ENCODE measurements around the gene P4HTM.
"Not testable (repeated sequence)": the region's sequence is repeated elsewhere in the genome, so short reads cannot be mapped to it uniquely, and the experiment has no call there.

P4HTM gene

DNA sequence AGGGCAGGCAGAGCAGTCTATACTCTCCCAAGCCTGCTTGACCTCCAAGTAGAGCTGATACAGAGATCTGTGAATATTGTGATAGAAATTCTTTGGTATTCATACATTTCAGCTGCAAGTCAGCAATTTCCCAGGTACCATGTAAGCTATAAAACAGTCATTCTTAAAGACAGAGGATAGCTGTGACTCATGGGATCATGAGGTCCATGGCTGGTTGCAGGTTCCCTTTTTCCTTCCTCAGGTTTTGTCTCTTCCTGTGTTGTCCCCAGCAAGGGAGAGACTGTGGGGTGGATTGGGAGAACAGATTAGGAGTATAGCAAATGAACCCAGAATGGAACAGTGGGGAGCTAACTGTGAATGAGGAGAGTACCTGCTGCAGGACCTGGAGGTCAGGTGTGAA is 5.4 kb upstream of the P4HTM start:
- no peak for DNase-seq

DNA sequence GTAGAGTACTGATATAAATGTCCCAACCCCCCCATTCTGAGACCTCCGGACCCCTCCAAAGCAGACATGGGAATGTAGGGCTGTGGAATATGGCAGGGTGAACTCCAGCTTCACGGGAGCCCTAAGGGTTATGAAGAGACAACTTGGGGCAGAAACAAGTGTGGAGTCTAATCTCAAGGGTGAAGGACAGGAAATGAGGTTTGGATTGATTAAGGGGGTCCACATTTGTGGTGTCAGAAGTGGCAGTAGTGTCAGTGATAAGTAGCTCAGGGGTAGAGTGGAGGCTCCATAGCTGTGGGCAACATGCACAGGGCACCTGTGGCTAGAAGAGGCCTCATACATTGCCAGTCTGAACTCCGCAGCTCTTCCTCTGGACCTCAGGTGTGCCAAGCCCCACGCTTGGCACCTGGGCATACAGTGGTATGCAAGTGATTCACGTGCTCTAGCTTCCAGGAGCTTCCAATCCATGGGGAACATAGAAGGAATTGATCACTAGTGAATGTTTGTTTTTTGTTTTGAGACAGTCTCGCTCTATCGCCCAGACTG is 4.1 kb upstream of the P4HTM start:
- no peak for DNase-seq

DNA sequence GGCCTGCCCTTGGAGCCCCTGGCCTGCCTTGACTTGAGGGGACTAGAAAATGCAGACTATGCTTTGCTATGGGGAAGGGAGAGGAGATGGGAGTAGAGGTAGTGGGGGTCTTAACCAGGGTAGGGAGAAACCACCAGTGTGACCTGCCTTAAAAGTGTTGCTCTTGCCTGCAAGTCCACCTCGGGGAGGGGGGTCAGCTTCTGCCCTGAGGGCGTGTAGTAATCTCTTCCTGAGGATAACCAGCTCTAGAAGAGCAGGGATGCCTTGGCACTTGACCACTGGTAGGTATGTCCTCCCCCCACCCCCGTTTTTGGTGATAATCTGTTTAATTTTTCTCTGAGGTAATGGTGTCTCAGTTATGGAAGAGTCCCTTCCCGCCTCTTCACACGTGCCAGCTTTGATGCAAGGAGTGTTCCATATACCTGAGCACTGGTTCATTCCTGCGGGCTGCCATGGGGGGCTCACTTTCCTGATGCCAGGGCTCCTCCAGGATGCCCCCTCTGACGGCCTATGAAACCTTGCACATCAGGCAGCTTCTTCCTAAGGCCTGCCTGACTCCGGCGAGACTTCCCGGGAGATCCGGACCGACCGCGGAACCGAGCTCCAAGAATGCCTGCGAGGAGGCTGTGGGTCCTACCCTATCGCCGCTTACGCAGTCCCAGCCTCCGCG is 780 bp upstream of the P4HTM start:
- no peak for DNase-seq

DNA sequence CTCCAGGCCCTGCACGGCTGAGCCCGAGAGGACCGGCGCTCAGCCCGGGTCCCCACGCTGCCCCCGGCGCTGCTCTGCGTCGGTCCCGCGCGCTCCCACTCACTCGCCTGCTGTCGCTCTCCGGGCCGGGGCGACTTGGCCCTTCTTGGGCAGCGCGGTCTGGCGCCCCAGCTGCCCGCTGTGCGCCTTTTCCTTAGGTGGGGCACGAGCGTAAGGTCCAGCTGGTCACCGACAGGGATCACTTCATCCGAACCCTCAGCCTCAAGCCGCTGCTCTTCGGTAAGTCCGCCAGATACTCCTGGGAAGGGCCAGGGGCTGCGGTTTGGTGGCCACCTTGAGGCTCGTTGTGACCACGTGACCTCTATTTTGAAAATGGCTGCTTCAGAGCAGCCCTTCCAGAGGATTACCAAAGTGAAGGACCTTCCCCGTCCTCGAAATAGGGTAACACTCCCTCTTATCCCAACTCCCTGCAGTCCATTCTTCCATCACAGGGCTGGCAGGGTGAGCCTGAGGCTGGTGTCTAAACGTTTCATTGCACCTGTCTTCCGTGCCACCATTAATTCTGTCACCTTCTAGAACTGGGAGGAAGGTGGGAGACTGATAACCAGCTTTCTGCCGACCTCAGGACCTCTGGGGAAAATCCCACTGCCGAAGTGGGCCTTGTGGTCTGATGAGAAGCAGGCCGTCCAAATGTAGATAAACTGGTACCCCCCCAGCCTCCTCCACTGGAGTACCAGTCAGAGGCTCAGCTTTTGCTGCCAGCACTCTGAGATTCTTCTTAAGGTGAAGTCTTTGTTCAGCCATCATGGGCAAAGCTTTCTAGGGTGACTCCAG is 812 bp downstream of the P4HTM start:
- DNase-seq, result peak; percentile 56

DNA sequence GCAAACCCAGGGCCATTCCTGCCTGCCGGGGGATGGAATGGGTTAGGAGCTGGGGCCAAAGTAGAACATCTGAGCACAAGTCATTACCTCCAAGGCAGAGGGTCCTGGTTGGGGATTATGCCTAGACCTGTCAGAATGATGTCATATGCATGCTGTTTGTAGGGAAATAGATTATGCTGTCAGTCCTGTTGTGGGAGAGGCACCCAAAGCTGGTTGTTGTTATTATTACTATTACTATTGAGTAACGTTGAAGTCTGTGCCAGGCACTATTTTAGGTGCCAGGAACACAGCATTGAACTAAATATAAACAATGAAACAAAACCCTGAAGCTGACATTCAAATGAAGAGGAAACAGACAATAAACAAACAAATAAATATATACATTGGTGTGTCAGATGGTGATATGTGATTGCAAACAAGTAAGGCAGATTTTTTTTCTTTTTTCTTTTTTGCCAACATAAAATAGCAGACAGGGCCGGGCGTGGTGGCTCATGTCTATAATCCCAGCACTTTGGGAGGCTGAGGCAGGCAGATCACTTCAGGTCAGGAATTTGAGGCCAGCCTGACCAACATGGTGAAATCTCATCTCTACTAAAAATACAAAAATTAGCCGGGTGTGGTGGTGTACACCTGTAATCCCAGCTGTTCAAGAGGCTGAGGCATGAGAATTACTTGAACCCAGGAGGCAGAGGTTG is 2.0 kb downstream of the P4HTM start:
- no peak for DNase-seq

DNA sequence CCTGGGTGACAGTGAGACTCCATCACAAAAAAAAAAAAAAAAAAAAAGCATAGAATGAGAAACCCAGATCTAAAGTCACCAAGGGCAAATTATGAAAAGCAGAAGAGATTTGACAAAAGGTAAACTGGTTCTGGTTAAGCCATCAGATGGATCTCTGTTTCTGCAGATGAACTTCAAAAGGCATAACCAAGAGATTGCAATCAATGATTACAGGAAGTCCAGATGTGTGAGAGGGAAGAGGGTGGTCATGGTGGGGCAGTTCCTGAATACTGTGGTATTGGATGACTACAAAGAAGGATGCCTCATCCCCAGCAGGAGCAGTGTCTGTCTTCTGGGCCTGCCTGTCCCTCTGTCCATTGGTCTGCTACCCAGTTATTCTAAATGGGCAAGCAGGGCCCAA is 3.8 kb downstream of the P4HTM start:
- no peak for DNase-seq

DNA sequence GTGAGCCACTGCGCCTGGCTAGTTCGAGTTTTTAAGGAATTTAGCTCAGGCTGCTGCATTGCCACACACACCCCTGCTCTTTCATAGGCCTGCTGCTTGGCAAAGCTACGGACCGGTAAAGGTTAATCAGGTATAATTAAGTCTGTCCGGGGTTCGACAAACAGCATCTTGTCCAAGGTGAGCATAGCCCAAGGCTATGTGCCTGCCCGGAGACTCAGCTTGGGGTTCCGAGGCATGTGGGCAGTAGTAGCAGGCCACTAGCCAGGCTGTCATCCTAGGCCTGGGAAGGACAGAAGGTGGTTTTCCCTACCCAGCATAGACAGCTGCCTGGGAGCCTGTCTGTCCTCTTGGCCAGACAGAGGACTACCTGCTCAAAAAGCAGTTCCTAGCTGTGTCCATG is 6.6 kb downstream of the P4HTM start:
- no peak for DNase-seq

DNA sequence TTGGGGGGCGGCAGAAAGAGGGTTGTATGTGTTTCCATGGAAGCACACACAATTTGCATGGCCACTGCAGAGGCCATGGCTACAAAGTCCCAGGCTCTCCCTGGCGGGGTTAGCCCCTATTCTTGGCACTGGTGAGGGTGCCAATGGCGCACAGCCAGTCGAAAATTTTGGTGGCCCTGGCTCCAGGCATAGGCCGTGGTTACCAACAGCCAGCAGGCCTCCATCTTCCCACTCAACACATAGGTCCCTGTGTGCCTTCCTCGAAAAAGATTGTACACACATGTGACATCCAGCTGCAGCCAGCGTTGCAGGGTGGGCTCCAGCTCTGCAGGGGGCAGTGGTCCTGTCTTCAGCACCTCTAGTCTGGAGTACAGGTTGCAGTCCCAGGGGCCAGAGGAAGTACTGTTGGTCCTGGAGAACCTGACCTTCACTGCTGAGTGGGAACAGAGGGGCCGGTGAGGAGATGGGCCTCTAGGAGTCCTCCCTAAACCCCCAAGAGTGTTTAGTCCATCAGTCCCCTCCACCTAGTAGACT is 7.1 kb downstream of the P4HTM start:
- DNase-seq, result no peak

DNA sequence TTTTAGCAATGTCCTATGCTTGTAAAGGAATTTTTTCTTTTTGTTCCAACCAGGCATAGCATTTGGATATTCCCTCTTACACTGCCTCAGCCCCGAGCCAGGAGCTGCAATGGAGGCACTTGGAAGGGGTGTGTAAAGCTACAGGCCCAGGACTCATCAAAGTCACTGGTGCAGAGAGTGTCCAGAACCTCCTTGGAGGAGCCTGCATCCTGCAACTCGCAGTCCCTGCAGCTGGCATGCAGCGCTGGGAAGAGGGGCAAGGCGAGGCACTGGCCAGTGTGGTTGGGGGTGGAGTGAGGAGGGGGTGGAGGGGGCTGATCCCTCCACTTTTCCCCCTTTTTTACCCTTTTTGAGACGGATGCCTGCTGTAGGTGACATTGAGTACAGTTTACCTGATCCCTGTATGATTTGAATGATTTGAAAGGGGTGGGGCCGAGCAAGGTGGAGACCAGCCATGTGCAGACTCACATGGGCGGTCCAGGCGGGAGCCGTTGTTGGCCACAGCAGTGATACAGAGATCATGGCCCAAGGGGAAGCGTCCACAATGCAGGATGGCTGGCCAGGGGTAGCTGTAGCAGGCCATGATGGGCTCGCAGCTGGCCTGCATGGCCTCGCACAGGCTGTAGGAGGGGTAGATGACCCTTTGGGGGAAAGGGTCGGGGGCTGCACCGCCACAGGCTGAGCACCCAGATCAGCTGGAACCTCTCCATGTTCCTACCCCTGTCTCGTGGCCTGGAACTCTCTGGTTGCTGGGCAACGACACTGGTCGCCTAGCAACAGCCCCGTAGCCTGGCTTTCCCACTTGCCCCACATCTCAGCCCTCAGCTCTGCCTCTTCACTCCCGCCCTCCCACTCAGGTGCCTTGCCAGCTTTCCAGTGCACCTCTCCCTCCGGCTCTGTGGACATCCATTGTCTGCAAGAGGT is 7.9 kb downstream of the P4HTM start:
- no peak for DNase-seq

DNA sequence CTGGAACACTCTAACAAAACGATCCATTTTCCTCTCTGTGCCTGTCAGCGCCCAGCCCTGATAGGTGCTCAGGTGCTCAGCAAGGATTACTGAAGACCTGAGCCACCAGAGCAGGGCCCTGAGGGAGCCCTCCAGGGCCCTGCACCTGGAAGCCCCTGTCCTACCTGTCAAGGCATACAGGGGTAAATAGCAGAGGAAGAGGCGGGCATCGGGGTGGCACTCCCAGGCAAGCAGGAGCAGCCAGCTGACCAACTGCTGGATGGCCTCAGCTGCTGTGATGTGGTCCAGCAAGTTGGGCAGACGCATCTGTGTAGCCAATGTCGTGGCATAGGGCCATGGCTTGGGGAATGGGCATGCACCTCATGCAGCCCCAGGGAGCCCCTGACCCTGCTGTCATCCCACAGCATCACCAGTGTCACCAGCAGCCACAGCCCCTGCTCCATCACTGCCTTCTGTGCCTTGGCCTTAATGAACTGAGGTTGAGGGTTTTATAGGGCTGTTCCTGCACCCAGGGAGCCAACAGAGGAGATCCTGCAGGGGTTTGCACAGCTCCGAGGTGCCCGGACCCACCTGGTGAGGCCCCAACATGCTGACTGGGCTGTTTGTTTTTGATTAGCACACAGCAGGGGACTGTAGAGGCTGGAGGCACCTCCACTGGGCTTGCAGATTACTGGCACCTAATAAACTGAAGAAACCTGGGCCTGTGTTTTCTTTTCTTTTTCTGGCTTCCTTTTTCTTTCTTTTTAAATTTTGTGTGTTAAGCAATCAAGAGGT is 9.2 kb downstream of the P4HTM start:
- no peak for DNase-seq

DNA sequence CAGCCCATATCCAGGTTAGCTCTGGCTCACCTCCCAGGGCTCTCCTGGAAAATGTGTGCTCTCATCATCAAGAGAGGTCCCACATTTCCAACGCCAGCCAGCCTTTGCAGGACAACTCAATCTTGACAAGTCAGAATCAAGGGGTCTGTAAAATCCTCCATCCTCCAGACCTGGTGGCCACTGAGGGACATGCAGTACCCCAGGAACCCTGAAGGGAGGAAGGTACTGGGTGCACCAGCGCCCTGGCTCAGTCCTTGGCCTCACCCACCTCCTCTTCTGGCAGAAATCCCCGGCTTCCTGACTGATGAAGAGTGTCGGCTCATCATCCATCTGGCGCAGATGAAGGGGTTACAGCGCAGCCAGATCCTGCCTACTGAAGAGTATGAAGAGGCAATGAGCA is 11.1 kb downstream of the P4HTM start:
- no peak for DNase-seq

DNA sequence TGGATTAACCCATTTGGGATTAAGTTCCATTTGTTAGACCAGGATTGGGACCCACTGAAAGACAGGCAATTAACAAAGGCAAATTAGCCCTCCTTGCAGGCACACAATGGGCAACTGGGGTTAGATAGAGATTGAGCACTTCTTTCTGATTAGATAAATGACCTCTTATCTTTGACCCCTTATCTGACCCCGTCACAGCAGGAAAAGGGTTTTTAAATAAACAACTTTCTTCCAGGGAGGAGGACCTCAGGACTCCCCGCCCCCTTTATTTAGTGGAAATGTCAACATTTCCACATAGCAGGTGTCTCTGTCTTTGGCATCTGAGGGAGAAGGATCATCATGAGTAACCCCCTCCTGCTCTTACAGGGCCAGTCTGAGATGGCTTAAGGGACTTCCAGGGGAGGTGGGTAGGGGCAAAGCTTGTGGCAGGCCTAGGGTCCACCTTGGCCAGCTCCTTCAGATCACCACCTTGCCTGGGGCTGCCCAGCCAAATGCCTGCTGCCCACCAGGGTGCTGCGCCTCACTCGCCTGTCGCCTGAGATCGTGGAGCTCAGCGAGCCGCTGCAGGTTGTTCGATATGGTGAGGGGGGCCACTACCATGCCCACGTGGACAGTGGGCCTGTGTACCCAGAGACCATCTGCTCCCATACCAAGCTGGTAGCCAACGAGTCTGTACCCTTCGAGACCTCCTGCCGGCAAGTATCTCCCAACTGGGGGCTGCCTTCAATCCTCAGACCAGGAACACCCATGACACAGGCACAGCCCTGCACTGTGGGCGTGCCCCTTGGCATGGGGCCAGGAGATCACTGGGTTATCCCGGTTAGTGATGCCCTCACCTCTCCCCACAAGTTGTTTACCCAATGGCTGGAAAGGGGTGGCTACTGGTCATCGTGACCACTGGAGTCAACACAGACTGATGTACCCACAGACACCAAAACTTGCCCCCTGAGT is 14.6 kb downstream of the P4HTM start:
- DNase-seq, result no peak

DNA sequence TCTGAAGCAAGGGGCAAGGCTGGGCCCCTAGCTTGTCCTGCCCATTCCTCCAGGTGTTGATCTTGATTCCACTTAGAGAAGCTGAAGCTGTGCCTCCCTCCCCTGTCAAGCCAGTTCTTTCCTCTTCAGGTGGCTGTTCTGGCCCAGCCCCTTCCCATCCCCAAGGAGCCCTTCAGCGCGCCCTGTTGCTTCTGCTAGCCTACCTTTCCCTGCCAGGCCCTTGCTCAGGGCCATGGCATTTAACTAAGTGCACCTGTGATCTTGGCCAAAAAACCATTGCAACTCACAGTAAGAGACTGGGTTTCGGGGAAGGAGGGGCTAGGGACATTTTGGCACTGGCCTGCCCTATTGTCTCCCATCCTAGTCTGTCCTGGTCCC is 15.3 kb downstream of the P4HTM start:
- no peak for DNase-seq

DNA sequence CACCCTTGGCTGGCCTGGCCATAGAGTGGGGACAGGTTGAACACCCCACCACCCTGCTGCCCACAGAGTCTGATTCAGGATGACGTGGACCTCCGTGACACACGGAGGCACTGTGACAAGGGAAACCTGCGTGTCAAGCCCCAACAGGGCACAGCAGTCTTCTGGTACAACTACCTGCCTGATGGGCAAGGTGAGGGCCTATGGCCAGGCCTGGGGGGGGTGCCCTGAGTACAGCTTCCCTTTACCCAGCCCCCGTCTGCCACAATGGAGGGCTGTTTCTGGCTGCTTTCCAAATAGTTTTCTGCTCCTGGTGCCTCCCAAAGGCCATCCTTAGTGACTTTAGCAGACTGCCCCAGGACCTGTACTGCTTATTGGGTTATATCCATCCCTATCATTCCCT is 16.0 kb downstream of the P4HTM start:
- DNase-seq, result no peak

DNA sequence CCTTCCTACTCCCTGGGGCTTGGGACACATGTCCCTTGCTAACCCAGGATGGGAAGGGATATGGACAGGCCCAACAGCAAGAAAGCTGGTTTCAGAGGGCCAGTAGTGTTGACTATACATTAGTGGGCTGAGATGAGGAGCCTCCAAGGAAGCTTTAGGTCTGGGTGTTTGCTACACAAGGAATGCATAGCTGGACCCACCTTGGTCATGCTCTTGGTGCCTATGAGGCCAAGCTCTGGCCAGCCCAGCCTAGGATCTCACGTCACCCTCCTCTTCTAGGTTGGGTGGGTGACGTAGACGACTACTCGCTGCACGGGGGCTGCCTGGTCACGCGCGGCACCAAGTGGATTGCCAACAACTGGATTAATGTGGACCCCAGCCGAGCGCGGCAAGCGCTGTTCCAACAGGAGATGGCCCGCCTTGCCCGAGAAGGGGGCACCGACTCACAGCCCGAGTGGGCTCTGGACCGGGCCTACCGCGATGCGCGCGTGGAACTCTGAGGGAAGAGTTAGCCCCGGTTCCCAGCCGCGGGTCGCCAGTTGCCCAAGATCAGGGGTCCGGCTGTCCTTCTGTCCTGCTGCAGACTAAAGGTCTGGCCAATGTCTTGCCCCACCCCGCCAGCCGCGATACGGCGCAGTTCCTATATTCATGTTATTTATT is 16.5 kb downstream of the P4HTM start:
- DNase-seq, result no peak

DNA sequence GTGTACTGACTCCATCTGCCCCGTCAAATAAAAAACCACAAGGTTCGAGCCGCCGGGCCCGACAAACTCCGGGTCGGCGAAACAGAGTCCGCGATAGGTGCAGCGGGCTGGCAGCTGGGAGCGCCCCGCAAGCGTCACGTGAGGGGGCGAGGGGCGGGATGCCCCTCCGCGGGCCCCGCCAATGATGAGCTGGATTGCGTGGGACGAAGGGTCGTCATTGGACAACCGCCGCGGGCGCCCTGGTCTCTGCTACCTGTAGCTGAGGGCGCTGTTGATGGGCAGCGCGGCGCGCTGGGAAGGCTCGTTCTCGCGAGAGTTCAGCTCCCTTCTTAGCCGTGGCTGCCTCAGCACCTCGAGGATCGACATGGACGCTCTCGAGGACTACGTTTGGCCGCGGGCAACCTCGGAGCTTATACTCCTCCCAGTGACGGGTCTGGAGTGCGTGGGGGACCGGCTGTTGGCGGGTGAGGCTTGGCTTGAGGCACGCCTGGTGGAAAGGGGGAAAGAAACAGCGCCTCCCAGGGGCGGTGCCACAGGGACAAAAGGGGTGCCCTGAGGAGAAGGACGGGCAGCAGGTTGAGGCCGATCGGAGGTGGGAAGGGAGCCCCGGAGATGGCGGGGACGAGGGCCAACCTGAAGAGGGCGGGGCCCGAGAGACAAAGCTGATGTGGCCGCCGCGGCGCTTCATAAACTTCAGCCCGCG is 17.2 kb downstream of the P4HTM start, which contains the start of gene WDR6:
TSS of gene WDR6 (plus strand) at position 324 of the 703 bp plus-strand sequence. CDS start at position 365, 41 bp downstream.
- peak; percentile 99 for DNase-seq

DNA sequence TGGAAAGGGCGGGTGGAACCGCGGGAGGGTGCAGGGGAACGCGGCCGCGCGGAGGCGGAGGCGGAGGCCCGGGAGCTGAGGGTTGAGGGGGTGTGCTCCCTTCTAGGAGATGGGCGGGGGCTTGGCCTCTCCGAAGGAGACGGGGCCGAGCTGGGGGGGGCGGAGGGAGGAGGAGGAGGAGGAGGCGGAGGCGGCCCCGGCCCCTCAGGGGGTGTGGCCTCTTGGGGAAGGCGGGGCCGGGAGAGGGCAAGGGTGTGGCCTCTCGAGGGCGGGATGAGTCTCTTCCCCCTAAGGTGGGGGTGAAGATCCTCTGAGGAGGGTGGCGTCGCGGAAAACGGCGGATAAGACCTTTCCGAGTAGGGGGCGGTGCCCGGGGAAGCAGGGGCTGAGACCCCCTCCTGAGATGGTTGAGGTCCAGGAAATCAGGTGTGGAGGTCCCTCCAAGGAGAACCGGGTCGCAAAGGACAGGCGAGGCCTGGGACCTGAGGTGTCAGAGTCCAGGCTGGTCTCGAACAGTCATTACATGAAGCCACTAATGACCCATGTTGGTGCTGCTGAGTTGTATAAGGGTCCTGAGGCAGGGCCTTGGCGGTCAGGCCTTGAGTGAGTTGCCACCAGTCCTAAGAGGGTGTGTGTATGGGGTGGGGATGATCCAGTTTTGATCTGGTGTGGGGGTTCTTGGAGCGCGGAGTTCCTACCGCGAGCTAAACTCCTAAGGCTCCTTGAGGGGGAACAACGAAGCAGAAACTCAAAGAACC is 17.9 kb downstream of the P4HTM start:
- DNase-seq, result peak; percentile 95

DNA sequence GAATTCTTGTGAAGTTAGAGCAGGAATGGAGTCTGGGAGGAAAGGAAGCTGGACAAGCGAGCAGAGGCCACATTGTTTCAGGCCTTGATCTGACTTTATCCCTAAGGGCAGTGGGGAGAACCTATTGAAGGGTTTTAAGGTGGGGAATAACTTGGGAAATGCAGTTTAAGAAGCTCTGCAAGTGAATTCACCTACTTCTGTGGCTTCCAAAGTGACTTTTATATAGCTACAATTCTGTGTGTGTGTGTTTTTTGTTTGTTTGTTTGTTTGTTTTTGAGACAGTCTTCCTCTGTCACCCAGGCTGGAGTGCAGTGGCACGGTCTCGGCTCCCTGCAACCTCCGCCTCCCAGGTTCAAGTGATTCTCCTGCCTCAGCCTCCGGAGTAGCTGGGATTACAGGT is 18.6 kb downstream of the P4HTM start:
- DNase-seq, result not testable (repeated sequence)
